ENCODE results near the gene CALCA. TPM values are rescaled to one million over a fixed set of nuclear protein-coding genes. Genes with fewer than 3 reads are reported as not detected.

Gene CALCA
- total and polyA plus RNA-seq, 2 experiments from 2014 or later, result 1.3 TPM; not detected in 1

- Histone ChIP-seq H3K27ac (no peak overlapping the region), H3F3A (ENCODE audit: insufficient read depth) (no peaks in the 10 kb centered on the region), H3K9me3 (ENCODE audit: low read depth) (no peaks in the 10 kb centered on the region), H3K36me3 (ENCODE audit: low read depth) (no peaks in the 10 kb centered on the region), H3K79me2 (ENCODE audit: insufficient read depth) (no peaks in the 10 kb centered on the region), H3K4me3 (no peak overlapping the region), H3K9me2 (ENCODE audit: insufficient read depth) (no peaks in the 10 kb centered on the region), H4K20me1 (ENCODE audit: insufficient read depth) (no peaks in the 10 kb centered on the region), H3K4me2 (ENCODE audit: unreplicated experiment) (no peak overlapping the region), H3K27me3 (replicated peaks; ENCODE audit: insufficient read depth) (peaks cover 3% of the 10 kb centered on the region; the same call in 1 of the 2 replicates), H3K4me1 (ENCODE audit: insufficient read depth) (no peaks in the 10 kb centered on the region), H2AFZ (no peak overlapping the region), H3K9ac (no peak overlapping the region)
- in situ Hi-C loops (cut with MboI), result no loop called here
- 9 to 19% methylated on average over 1 of the region's 1 CpG for WGBS, 2 experiments (ENCODE audit: low coverage in 1 of 2, low lambda C conversion rate in 2 of 2, missing lambda C conversion rate in 2 of 2)
- no peak for DNase-seq
- TF ChIP-seq EZH2phosphoT487 (IDR thresholded peaks at IDR 0.05; ENCODE audit: insufficient read depth, low read depth) (no peak), EZH2 (IDR thresholded peaks at IDR 0.05; ENCODE audit: insufficient read depth, poor library complexity, severe bottlenecking) (no peak)
These were observed 37.4 kb downstream of the CALCA start for GRCh38 chr11:14934641-14935351.

DNA sequence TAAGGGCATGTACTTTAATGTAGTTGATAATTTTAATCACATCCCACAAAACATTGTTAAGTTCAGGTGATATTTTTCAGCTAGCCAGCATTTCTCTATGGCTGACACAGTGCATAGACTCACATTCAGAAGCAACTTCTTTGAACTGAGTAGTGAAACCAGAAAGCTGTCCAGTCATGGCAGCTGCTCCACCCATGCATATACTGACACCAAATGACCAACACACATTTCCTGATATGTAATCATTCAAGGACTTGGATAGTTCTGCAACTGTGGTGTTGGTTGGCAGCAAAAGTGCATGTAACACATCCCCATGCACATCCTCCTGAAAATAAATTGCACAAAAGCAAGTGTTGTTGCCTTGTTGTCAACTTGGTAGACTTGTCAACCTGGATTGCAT lies 39.7 kb downstream of the CALCA start:
- no peaks in the 10 kb centered on the region for H3F3A ChIP-seq (ENCODE audit: insufficient read depth)
- in situ Hi-C loops (cut with MboI), result no loop called here
- no peaks in the 10 kb centered on the region for H3K36me3 ChIP-seq (ENCODE audit: low read depth)
- no peak overlapping the region for H3K9ac ChIP-seq
- DNase-seq, result no peak
- H3K79me2 ChIP-seq (ENCODE audit: insufficient read depth), result no peaks in the 10 kb centered on the region
- no peaks in the 10 kb centered on the region for H3K9me3 ChIP-seq (ENCODE audit: low read depth)
- no peaks in the 10 kb centered on the region for H4K20me1 ChIP-seq (ENCODE audit: insufficient read depth)
- H3K4me2 ChIP-seq (ENCODE audit: unreplicated experiment), result no peak overlapping the region
- no peaks in the 10 kb centered on the region for H3K4me1 ChIP-seq (ENCODE audit: insufficient read depth)
- no peak overlapping the region for H3K27ac ChIP-seq
- no peak for TF ChIP-seq EZH2 (IDR thresholded peaks at IDR 0.05; ENCODE audit: insufficient read depth, poor library complexity, severe bottlenecking)
- TF ChIP-seq EZH2phosphoT487 (IDR thresholded peaks at IDR 0.05; ENCODE audit: insufficient read depth, low read depth), result no peak
- H3K9me2 ChIP-seq (ENCODE audit: insufficient read depth), result 0 out of 2 replicates have a peak, but pooled peaks cover 2% of the 10 kb centered on the region
- H2AFZ ChIP-seq, result no peak overlapping the region
- no peak overlapping the region for H3K4me3 ChIP-seq
- peaks cover 3% of the 10 kb centered on the region; the same call in 1 of the 2 replicates for H3K27me3 ChIP-seq (replicated peaks; ENCODE audit: insufficient read depth)

GRCh38 chr11:14930369-14930768 lies 41.8 kb downstream of the CALCA start:
- Histone ChIP-seq H2AFZ (no peak overlapping the region), H3K4me2 (ENCODE audit: unreplicated experiment) (no peak overlapping the region), H3K9ac (no peak overlapping the region), H3K4me1 (ENCODE audit: insufficient read depth) (no peaks in the 10 kb centered on the region), H3K27ac (no peak overlapping the region), H3K4me3 (no peak overlapping the region), H3F3A (ENCODE audit: insufficient read depth) (no peaks in the 10 kb centered on the region), H3K79me2 (ENCODE audit: insufficient read depth) (no peaks in the 10 kb centered on the region), H3K27me3 (replicated peaks; ENCODE audit: insufficient read depth) (peaks cover 3% of the 10 kb centered on the region), H3K36me3 (ENCODE audit: low read depth) (no peaks in the 10 kb centered on the region), H3K9me3 (ENCODE audit: low read depth) (no peaks in the 10 kb centered on the region), H3K9me2 (ENCODE audit: insufficient read depth) (0 out of 2 replicates have a peak, but pooled peaks cover 2% of the 10 kb centered on the region), H4K20me1 (ENCODE audit: insufficient read depth) (no peaks in the 10 kb centered on the region)
- 15 to 23% methylated on average over 2 of the region's 2 CpGs for WGBS, 2 experiments (ENCODE audit: low coverage in 1 of 2, low lambda C conversion rate in 2 of 2, missing lambda C conversion rate in 2 of 2)
- in situ Hi-C loops (cut with MboI), result no loop called here
- no peak for TF ChIP-seq EZH2phosphoT487 (IDR thresholded peaks at IDR 0.05; ENCODE audit: insufficient read depth, low read depth)
- TF ChIP-seq EZH2 (IDR thresholded peaks at IDR 0.05; ENCODE audit: insufficient read depth, poor library complexity, severe bottlenecking), result no peak
- DNase-seq, result no peak

DNA sequence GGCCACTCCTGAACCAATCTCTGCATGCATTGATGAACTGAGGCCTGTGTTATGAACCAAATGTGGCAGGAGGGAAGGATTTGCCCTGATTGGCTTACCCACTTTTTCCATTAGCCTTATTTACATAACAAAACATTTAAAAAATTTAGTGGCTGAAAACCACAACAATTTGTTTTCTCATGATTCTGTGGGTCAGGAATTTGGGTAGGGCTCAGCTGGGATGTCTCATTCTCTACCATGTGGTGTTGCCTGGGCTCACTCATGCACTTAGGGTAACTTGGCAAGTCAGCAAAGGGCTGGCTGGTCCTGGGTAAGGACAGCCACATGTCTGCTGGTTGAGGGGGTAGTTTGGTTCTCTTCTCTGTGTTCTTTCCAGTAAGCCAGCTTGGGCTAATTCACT lies 45.0 kb downstream of the CALCA start:
- DNase-seq, result peak; percentile 52
- Histone ChIP-seq H3K9ac (no peak overlapping the region), H4K20me1 (ENCODE audit: insufficient read depth) (no peaks in the 10 kb centered on the region), H3K4me1 (ENCODE audit: insufficient read depth) (no peaks in the 10 kb centered on the region), H3K9me2 (ENCODE audit: insufficient read depth) (0 out of 2 replicates have a peak, but pooled peaks cover 2% of the 10 kb centered on the region), H3K4me2 (ENCODE audit: unreplicated experiment) (no peak overlapping the region), H3K27me3 (replicated peaks; ENCODE audit: insufficient read depth) (peaks cover 4% of the 10 kb centered on the region), H3F3A (ENCODE audit: insufficient read depth) (no peaks in the 10 kb centered on the region), H2AFZ (no peak overlapping the region), H3K79me2 (ENCODE audit: insufficient read depth) (no peaks in the 10 kb centered on the region), H3K9me3 (ENCODE audit: low read depth) (no peaks in the 10 kb centered on the region), H3K36me3 (ENCODE audit: low read depth) (no peaks in the 10 kb centered on the region), H3K27ac (no peak overlapping the region), H3K4me3 (no peak overlapping the region)
- TF ChIP-seq EZH2 (IDR thresholded peaks at IDR 0.05; ENCODE audit: insufficient read depth, poor library complexity, severe bottlenecking) (no peak), EZH2phosphoT487 (IDR thresholded peaks at IDR 0.05; ENCODE audit: insufficient read depth, low read depth) (no peak)
- in situ Hi-C loops (cut with MboI), result no loop called here

Data from GM23248 (cell line).